Uterus (tissue), 4 donors: ENCODE results near the gene NT5C2. TPM values are rescaled to one million over a fixed set of nuclear protein-coding genes. Genes with fewer than 3 reads are reported as not detected.
A peak's percentile ranks its signal among the peaks of the same experiment; 100 is the strongest.

Experiments used
- DNase-seq, 2 donors: peaks; one replicate each; pipeline ENCODE4 v3.0.0-alpha.2; 2019 to 2020
- H3K27ac ChIP-seq, 2 donors: fragments of 200-600 bp; sonication (generic); 1 replicate in 1 of 2; 2 replicates in 1 of 2; pipeline ENCODE4 v1.5.1; 2016 to 2018
- H3K27me3 ChIP-seq, 2 donors: fragments of 200-600 bp; sonication (generic); one replicate each; pipeline ENCODE4 v1.5.1; 2018 to 2019; ENCODE audit warnings: control low read depth in 1 of 2
- H3K36me3 ChIP-seq, 2 donors: fragments of 200-600 bp; sonication (generic); one replicate each; pipeline ENCODE4 v1.5.1; 2019; ENCODE audit warnings: control low read depth in 1 of 2
- H3K4me1 ChIP-seq, 2 donors: fragments of 200-600 bp; sonication (generic); one replicate each; pipeline ENCODE4 v1.5.1; 2018 to 2019; ENCODE audit warnings: control low read depth in 1 of 2
- H3K4me3 ChIP-seq, 2 donors: fragments of 200-600 bp; sonication (generic); 1 replicate in 1 of 2; 2 replicates in 1 of 2; pipeline ENCODE4 v1.5.1; 2018 to 2019; ENCODE audit warnings: mild to moderate bottlenecking in 1 of 2
- H3K9me3 ChIP-seq, 2 donors: fragments of 200-600 bp; sonication (generic); one replicate each; pipeline ENCODE4 v1.5.1; 2019; ENCODE audit warnings: control low read depth in 1 of 2
- POLR2A ChIP-seq, 2 donors: fragments of 450-650 bp; IDR thresholded peaks; one replicate each; pipeline ENCODE4 v1.6.1; 2016; ENCODE audit warnings: antibody characterized with exemption in 2 of 2, mild to moderate bottlenecking in 1 of 2, moderate library complexity in 1 of 2
- intact Hi-C: fragments of 100-400 bp; cut with DNase I; formaldehyde crosslinking; loops from one replicate; pipeline ENCODE4 v1.15.1; 2023; ENCODE audit warnings: low total_unique reads
- total RNA-seq, 4 donors: library from RNA; depleted of rRNA in 3 of 4; stranded (reverse); fragments of >200 nt in 3 of 4; gene quantifications; one replicate each; pipeline versions ENCODE4 v1.1.0 to v1.2.4, GENCODE V29; 2014 to 2023
- TF ChIP-seq, protein P1 (sequence below), 4 experiments: fragments of 200-600 bp in 2 of 4; fragments of 450-650 bp in 2 of 4; sonication (generic) in 2 of 4; IDR thresholded peaks; one replicate each; pipeline ENCODE4 v1.5.1; 2016 to 2019; ENCODE audit warnings: antibody characterized with exemption in 4 of 4, mild to moderate bottlenecking in 2 of 4, moderate library complexity in 1 of 4
- donor health status: DM: yes; HTN: yes; CAD: no.

The NT5C2 gene
- total RNA-seq, 4 donors from 2014 or later: 12.3 to 134 (median 99.4) TPM

DNA sequence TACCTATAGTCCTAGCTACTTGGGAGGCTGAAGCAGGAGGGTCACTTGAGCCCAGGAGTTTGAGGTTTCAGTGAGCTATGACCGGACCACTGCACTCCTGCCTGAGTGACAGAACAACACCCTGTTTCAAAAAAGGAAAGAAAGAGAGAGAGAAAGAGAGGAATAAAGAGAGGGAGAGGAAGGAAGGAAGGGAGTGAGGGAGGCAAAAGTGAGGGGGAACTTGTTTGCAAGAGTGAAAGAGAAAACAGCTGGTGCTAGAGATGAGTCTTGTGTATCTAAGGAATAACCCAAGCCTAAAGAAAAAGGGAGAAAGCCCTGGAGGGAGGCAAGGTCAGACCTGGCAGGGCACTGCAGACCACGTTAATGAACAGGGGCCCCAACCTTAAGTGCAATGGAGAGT, 4.8 kb upstream of the NT5C2 start:
- Histone ChIP-seq H3K27ac (no peak overlapping the region), H3K9me3 (no peaks in the 10 kb centered on the region), H3K27me3 (no peaks in the 10 kb centered on the region), H3K4me1 (no peaks in the 10 kb centered on the region), H3K4me3 (no peak overlapping the region), H3K36me3 (no peaks in the 10 kb centered on the region)
- no peak for DNase-seq
- TF ChIP-seq, protein P1, sequence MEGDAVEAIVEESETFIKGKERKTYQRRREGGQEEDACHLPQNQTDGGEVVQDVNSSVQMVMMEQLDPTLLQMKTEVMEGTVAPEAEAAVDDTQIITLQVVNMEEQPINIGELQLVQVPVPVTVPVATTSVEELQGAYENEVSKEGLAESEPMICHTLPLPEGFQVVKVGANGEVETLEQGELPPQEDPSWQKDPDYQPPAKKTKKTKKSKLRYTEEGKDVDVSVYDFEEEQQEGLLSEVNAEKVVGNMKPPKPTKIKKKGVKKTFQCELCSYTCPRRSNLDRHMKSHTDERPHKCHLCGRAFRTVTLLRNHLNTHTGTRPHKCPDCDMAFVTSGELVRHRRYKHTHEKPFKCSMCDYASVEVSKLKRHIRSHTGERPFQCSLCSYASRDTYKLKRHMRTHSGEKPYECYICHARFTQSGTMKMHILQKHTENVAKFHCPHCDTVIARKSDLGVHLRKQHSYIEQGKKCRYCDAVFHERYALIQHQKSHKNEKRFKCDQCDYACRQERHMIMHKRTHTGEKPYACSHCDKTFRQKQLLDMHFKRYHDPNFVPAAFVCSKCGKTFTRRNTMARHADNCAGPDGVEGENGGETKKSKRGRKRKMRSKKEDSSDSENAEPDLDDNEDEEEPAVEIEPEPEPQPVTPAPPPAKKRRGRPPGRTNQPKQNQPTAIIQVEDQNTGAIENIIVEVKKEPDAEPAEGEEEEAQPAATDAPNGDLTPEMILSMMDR (IDR thresholded peaks at IDR 0.05): no peak
- no peak for TF ChIP-seq POLR2A (IDR thresholded peaks at IDR 0.05)
- intact Hi-C loops: no loop called here

DNA sequence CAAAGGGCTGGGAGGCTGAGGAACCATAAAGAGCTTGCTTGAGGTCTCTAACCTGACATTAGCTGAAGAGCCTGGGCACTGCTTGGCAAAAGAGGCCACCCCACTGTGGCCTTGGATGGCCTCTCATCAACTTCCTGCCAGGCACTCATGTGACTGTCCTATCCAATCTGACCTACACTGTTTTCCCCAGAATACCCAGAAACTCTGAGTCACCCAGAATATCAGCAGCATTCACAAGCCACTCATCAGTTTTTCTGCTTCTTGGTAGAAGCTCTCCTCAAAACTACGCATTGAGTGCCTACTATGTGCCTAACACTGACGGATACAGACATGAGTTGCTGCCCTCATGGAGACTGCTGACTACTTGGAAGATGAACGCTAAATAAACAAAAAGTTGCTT, 4.1 kb upstream of the NT5C2 start:
- TF ChIP-seq, protein P1 (IDR thresholded peaks at IDR 0.05): no peak
- TF ChIP-seq POLR2A (IDR thresholded peaks at IDR 0.05): no peak
- H3K36me3 ChIP-seq: no peaks in the 10 kb centered on the region
- no peaks in the 10 kb centered on the region for H3K4me1 ChIP-seq
- no peaks in the 10 kb centered on the region for H3K9me3 ChIP-seq
- H3K27ac ChIP-seq: no peak overlapping the region
- intact Hi-C loops: no loop called here
- DNase-seq: peak in 1 of 2 donors; percentile 29
- H3K4me3 ChIP-seq: no peak overlapping the region
- no peaks in the 10 kb centered on the region for H3K27me3 ChIP-seq

DNA sequence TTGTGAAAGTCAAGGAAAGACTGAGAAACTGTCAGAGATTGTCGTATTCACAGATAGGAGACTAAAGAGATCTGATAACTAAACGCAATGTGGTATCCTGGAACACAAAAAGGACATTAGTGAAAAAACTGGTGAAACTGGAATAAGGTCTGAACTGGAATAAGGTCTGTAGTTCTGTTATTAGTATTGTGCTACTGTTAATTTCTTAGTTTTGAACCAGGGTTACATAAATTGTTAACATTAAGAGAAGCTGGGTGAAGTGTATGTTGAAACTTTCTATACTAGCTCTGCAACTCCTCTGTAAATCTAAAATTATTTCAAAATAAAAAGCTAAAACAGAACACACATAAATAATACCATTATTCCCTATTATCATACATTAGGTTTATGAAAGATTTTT, 3.4 kb upstream of the NT5C2 start:
- Histone ChIP-seq H3K4me1 (no peaks in the 10 kb centered on the region), H3K27ac (no peak overlapping the region), H3K36me3 (no peaks in the 10 kb centered on the region), H3K4me3 (no peak overlapping the region), H3K9me3 (no peaks in the 10 kb centered on the region), H3K27me3 (no peaks in the 10 kb centered on the region)
- TF ChIP-seq, protein P1 (IDR thresholded peaks at IDR 0.05): no peak
- no peak for DNase-seq
- intact Hi-C loops: no loop called here

DNA sequence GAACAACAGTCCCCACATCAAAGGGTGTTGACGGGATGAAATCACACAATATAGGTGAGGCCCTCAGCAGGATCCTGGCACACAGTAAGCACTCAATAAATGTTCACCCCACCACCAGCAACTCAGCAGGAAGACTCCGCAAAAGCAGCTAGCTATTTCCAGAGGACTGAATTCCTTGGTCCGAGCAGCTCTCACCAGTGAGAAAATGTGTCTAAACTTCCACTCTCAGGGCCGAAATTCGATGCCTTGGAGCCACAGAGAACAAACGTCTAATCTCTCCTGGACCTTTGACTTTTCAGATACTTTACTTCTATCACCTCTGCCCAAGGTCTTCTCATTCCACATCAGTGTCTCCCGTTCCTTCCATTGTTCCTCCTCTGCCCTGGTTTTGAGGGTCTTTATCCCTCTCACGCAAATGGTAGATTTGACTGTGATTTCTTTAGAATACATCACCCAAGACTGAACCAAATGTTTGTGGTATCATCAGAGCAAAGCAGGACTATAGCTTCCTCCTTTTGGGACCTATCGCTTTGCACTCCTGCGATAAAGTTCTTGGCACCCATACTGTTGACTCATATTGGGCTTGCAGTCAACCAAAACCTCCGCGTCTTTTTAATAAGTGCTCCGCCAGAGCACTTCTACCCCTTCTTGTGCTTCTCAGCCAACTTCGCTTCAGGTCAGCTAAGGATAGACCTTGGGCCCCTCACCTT, 903 bp upstream of the NT5C2 start:
- TF ChIP-seq, protein P1 (IDR thresholded peaks at IDR 0.05): no peak
- no peaks in the 10 kb centered on the region for H3K4me1 ChIP-seq
- H3K27me3 ChIP-seq: no peaks in the 10 kb centered on the region
- peak overlapping the region; percentile 90 to 96 for H3K27ac ChIP-seq
- no peaks in the 10 kb centered on the region for H3K9me3 ChIP-seq
- intact Hi-C loops: no loop called here
- H3K4me3 ChIP-seq: no peak overlapping the region
- H3K36me3 ChIP-seq: no peaks in the 10 kb centered on the region
- peak in 1 of 2 donors; percentile 27 for DNase-seq

DNA sequence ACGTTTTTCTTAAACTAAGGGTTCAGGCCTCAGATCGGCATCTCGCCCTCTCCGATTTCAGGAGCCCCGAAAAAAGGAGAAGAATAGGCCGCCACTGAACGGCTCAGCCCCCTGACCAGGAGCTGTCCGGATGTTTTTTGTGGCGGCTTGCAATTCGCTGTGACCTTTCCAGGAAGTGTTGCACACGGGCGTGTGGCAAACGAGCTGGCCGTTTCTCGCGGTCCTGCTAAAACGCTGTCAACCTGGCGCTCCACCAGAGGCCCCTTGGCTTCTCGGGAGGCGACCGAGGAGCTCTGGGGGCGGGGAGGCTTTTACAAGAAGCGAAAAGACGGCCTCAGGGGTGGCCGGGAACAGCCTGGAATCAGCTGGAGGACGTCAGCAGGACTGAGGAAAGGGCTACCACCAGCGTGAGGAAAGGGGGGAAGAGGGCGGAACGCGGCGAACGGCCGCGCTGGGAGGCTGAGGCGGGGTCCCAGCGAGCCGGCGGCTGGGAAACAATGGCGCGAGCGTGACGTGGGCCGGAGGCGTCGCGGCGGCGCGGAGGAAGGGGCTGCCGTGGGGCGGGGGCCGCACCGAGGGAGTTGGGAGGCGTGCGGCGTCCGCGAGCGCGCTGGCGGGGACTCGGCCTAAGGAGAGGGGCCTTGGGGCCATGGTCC, 493 bp downstream of the NT5C2 start:
- no peaks in the 10 kb centered on the region for H3K9me3 ChIP-seq
- peak; percentile 73 to 74 for DNase-seq
- H3K4me1 ChIP-seq: no peaks in the 10 kb centered on the region
- intact Hi-C loops: no loop called here
- no peaks in the 10 kb centered on the region for H3K36me3 ChIP-seq
- peak overlapping the region; percentile 90 to 96 for H3K27ac ChIP-seq
- TF ChIP-seq, protein P1 (IDR thresholded peaks at IDR 0.05): no peak
- peak in 1 of 2 donors; percentile 18 for TF ChIP-seq POLR2A (IDR thresholded peaks at IDR 0.05)
- peak overlapping the region; percentile 74 to 95 for H3K4me3 ChIP-seq
- H3K27me3 ChIP-seq: no peaks in the 10 kb centered on the region
